NCI-H526 treated with DMSO at 0.1 percent for 48 hours (cell line): Measurements from ENCODE around the gene GALNT17.

Source experiments
- DNase-seq: peaks from one replicate; lab custom pipeline; 2025; lab: John Stamatoyannopoulos, UW

The GALNT17 gene

DNA sequence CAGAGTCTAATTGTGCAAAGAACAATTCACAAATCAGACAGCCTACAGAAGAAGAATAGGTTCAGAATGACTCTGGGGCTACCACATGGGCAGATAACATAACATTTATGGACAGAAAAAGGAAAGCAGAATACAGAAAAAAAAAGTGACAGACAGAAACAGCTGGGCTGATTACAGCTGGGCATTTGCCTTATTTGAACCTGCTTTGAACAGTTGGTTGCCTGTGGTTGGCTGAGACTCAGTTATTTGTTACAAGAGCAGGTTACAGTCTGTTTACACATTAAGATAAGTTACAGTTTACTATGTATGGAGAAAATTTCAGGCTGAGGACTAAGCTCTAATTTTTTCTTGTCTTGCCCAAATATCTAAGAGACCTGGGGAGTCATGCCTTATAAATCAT is 327.2 kb downstream of the GALNT17 start:
- DNase-seq = no peak

DNA sequence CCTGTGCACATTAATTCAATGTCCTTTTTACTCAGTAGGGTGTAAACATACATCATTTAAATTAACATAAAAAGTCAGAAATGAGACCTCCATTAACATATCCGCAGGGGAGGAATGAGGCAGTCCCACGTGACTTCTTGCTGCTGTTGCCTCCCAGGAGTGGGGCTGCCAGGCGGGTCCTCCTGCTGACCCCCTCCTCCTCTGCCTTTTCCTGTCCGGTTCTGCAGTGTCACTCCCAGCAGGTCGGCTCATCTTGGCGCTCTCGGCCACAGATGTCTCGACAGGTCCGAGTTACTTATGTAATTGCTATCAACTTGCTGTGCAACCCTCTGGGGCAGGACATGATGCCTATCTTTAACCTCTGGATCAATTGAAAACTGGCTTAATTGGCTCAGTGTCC is 329.6 kb downstream of the GALNT17 start:
- DNase-seq = no peak

DNA sequence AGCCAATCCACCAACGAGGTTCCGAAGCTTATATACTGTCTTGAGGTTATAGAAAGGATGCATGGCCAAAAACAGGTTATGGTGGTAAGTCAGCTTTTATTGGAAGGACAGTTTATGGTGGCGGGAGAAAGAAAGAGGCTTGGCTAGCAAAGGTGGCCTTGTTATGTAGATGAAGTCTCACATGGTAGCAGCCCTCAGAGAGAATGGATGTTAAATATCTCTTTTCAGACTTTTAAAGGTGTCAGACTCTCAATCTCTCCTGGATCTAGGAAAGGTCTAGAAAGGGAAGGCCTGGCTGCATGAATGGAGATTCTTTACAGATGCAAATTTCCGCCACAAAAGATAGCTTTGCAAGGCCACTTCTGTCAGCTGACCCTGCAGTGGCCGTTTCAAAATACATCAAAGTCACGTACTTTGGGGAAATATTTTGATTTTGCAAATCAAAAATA is 333.8 kb downstream of the GALNT17 start:
- no peak for DNase-seq

DNA sequence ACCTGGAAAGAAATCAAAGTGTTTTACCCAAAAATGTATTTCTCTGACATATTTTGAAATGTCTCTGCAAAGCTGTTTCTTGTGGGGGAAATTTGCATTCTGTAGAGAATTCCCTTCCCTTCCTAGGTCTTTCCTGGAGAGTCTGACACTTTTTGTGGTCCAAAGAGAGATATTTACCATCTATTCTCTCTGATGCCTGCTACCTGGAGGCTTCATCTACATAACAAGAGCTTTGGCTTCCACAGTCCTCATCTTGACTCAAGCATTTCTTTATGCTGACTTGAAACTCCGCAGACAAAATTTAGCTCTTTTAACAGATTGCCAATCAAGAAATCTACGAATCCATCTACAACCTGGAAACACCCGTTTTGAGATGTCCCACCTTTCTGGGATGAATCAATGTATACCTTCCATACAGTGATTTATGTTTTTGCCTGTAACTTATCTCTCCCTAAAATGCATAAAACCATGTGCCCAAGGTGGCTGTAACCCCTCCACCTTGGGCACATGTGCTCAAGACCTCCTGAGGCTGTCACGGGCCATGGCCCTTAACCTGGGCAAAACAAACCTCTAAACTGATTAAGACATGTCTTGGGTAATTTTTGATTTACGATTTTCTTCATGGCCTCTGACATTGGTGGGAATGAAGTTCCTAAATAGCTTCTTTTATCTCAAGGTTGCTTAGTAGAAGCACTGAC is 334.7 kb downstream of the GALNT17 start:
- no peak for DNase-seq

DNA sequence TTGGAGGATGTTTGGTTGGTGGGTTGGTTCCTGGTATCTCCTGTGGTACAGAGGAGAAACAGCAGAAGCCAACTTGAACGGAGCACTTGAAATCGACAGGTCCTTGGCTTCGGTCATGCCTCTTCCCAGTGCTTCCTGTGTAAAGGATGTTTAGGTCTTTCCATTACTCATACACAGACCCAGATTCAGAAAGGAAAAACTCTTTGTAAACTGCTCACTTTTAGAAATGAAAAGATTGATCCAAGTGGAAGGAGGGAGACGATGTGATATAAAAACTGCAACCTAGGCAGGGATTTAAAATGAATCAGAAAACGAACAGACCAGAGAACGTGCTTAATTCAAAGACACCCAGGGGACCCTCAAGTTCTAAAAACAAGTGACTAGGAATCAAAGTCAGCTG is 338.4 kb downstream of the GALNT17 start:
- DNase-seq = no peak

DNA sequence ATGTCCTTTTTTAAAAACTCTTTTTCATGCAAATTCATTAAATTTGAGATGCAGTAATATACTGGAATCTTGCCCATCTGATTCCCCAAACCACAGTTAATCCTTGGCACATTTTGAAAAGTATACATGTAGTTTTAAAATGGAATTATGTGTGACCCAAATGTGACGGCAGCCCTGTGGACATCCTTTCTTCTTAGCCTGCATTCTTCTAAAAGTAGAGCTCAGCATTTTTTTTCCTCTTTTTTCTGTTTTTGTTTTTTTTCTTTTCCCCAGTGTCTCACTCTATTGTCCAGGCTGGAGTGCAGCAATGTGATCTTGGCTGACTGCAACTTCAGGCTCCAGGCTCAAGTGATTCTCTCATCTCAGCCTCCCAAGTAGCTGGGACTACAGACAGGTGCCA is 338.9 kb downstream of the GALNT17 start:
- DNase-seq = no peak

DNA sequence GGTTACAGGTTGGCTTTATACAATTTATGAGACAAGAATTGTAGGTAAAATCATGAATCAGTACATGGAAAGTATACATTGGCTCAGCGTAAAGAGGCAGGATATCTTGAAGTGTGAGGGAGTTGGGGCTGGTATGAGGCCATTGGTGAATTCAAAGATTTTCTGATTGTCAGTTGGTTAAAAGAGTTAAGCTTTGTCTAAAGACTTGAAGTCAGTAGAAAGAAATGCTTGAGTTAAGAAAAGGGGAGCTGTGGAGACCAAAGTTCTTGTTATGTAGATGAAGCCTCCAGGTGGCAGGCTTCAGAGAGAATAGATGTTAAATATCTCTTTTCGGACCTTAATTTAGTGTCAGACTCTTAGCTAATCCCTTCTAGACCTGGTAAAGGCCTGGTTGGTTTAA is 341.0 kb downstream of the GALNT17 start:
- no peak for DNase-seq

DNA sequence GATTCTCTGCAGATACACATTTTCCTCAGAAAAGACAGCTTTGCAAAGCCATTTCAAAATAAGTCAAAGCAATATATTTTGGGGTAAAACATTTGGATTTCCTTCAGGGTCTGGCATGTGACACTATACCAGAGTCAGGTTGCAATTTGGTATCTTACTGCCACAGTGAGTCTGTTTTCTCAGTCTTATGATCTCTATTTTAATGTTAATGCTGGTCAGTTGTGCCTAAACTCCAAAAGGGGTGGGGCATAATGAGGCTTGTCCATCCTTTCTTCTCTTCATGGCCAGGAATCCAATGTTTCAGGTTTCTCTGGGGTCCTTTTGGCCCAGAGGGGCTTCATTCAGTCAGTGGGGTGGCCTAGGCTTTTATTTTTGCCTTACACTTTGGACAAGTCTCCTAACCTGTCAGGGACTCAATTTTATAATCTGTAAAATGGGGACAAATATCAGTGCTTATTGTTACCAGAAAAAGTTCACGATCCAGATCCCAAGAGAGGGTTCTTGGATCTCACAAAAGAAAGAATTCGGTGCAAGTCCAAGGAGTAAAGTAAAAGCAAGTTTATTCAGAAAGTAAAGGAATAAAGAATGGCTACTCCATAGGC is 341.5 kb downstream of the GALNT17 start:
- DNase-seq = no peak

DNA sequence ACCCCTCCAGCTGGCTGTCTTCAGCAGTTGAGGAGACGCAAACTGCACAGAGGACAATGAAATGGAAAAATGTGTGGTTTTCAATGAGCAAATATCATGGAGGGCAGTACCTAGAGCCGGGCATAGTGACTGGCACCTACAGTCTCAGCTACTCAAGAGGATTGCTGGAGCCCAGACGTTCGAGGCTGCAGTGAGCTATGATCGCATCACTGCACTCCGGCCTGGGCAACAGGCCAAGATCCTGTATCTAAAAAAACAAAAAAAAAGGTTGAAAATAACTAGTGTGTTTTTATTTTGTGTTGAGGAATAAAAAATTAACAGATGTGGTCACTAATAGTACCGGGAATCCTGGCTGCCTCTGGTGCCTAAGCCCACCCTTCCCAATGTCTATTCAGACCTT is 345.5 kb downstream of the GALNT17 start:
- DNase-seq = no peak

DNA sequence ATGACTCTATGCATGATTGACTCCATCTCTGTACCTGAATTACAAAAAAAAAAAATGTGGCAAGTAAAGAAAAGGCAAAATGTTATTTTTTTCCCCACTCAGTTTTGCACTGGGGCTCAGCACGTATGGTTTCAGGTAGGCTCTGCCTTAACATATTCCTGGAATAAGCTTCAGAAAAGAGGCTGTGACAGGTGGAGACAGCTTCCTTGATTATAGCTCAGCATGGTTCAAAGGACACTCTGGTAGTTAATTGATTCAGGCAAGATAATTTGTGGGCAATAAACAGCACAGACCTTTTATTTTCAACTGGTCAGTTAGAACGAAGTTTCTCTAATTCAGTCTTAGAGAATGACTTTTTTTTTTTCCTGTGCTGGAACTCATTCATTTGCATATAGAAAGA is 347.3 kb downstream of the GALNT17 start:
- DNase-seq = no peak

DNA sequence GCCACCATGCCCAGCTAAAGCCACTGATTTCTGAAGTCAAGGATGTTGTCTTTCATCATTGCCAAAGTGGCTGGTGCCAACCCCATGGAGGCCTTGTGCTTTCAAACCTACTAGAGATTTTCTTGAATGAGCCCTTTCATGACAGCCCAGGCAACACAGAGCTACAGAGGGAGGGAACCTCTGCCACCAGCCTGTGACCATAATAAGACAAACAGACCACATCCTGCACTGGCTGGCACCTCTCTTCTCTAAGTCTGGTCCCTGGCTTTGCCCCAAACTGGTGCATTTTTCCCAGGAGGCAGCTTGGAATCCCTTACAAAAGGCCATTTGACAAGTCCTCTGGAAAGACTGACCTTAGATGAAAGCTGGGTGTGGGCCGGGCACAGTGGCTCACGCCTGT is 348.8 kb downstream of the GALNT17 start:
- no peak for DNase-seq

DNA sequence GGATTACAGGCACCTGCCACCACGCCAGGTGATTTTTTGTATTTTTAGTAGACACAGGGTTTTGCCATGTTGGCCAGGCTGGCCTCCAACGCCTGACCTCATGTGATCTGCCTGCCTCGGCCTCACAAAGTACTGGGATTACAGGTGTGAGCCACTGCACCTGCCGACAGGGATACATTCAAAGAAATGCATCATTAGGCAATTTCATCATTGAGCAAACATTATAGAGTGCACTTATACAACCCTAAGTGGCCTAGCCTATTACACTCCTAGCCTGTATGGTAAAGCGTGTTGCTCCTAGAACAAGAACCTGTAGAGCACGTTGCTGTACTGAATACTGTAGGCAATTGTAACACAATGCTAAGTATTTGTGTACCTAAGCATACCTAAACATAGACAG is 350.3 kb downstream of the GALNT17 start:
- no peak for DNase-seq

DNA sequence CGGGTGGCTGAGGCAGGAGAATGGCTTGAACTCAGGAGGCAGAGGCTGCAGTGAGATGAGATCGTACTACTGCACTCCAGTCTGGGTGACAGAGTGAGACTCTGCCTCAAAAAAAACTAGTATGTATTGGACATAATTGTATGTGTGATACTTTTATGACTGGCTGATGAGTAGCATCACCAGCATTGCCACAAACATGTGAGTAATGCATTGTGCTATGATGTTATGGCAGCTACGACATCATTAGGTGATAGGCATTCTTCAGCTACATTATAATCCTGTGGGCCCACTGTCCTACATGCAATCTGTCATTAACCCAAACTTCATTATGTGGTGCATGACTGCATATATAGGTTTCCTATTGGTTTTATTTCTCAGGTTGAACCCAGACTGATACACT is 352.4 kb downstream of the GALNT17 start:
- DNase-seq = no peak

DNA sequence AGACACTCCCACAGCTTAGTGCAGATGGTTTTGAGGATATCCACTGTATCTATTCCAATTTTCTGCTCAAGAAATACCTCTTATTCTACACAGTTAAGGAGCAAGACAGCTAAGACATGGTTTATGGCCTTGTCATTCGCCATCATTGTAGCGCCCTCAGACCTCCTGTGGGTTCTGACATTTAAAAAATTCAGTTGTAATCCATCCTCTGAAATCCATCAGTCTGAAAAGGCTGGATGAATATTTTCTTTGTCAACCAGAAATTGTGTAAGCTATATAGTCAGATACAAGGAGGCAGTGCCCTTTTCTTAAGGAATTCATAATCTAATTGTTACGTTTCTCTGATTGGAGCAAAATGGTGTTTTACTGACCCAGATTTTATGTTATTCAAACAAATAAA is 353.6 kb downstream of the GALNT17 start:
- DNase-seq = no peak

DNA sequence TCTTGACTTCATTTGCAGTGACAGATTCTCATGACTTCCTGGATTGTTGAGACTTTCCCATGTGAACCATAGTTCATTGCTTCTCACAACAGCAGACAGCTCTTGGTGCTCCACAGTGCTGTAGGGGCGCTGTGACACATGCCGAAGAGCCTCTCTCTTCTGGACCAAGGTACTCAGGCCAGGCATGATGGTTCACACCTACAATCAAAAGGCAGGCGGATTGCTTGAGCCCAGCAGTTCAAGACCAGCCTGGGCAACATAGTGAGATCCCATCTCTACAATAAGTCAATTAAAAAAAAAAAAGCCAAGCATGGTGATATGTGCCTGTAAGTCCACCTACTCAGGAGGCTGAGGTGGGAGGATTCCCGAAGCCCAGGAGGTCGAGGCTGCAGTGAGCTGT is 354.5 kb downstream of the GALNT17 start:
- DNase-seq = no peak

DNA sequence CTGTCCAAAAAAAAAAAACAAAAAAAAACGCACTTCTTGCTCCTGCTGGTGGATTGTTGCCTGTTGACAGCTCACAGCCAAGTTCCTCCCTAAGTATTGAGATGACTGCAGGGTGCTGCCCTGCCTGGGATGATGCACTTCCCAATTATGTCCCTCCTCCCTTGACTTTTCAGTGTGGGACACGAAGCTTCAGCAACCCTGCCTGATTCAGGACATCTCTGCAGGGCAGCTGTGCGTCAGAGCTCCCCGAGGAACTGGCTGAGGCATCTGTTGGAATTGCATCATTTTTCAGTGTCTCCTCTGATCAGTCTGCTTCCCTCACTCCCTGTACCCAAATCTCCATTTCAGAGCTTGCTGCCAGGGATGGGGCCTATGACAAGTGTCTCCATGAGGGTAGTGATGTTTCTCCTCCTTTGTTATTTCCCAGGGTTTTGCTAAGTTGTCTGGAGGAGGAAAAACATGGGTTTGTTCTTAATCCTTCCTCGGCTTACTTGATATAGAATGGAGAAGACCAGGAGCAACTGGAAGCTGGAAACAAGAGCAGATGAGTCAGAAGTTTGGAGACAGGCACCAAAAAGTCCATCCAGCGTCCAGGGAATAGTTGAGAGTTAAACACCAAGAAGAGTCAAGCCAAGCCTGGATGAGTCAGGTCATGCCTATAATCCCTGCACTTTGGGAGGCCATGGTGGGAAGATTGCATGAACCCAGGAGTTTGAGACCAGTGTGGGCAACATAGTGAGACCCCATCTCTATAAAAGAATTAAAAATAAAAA is 355.1 kb downstream of the GALNT17 start:
- no peak for DNase-seq

DNA sequence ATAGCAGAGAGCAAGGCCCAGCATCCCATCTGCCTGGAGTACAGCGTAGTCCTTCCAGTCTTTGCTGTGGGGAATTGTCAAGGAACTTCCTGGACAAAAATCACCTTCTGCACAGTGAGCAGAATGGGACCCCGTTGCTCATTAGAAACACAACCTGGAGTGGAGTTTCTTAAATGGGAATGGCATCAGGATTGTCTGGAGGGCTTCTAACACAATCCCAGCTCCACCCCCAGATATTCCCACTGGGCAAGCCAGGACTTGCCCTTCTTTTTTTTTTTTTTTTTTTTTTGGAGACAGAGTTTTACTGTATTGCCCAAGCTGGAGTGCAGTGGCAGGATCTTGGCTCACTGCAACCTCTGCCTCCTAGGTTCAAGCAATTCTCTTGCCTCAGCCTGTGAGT is 356.4 kb downstream of the GALNT17 start:
- DNase-seq = no peak

DNA sequence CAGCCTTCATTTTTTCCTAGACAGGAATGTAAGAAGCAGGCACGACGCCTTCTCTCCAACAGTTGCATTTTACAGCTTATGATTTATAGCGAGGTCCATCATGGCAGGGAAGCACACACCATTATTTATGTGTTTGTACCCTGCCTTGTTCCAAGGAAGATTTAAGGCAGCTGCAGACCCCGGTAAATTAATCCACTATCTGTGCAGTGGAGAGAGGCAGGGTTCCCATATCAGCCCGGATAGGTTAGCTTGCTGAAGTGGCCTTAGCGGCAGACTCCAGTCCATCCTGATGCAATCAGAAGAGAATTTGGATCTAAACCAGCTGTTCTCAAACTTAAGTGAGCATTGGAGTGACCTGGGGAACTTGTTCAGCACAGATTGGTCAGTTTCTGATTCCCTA is 359.4 kb downstream of the GALNT17 start:
- DNase-seq = no peak

DNA sequence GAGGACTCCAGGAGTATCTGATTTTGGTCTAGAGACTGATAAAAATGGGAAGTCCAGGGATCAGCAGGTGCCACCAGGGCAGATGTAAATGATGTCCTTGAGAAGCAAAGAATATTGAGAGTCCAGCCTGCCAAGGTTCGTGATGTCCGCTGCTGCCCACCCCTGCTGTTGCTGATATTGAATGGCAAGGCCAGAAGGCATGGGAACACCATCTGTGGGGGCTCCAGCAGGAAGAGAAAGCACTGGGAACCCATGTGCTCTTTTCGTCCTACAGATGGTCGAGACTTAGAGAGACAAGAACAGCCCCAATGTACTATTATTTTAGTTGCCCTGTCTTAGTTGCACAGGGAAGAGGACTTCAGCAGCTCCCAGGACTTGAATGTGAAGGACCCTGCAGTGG is 363.9 kb downstream of the GALNT17 start:
- DNase-seq = no peak

DNA sequence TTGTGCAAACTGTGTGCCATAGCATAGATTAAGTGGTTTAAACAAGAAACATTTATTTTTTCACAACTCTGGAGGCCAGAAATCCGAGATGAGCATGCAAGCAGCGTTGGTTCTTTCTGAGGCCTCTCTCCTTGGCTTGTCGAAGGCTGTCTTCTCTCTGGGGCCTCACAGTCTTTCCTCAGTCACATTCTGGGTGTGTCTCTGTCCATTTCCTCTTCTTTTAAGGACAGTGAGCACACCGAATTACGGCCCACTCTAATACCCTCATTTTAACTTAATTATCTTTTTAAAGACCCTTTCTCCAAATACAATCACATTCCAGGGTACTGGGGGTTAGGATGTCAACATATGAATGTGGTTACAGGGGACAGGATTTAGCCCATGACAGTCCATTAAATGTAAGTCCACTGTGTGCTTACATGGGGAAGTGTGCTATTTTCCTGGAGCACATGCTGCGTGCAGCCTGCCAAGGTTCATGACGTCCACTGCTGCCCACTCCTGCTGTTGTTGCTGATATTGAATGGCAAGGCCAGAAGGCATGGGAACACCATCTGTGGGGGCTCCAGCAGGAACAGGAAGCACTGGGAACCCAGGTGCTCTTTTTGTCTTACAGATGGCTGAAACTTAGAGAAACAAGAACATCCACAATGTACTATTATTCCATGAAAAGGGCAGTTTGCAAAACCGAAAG is 365.5 kb downstream of the GALNT17 start:
- DNase-seq = no peak

DNA sequence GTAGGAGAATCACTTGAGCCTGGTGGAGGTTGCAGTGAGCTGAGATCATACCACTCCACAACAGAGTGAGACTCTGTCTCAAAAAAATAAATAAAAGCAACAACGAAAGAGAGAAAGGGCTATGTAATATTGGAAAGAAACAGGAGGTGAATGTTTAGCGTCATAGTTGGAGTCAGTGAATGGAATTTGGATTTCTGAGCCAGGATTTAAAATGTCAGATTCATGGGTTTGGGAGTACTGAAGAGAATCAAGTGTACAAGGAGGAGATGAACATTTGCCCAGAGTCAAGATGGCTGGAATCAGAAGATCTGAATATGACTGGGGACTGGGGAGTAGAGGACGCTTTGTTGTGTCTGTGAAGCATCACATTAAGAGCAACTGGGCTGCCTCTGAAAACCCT is 366.4 kb downstream of the GALNT17 start:
- no peak for DNase-seq

DNA sequence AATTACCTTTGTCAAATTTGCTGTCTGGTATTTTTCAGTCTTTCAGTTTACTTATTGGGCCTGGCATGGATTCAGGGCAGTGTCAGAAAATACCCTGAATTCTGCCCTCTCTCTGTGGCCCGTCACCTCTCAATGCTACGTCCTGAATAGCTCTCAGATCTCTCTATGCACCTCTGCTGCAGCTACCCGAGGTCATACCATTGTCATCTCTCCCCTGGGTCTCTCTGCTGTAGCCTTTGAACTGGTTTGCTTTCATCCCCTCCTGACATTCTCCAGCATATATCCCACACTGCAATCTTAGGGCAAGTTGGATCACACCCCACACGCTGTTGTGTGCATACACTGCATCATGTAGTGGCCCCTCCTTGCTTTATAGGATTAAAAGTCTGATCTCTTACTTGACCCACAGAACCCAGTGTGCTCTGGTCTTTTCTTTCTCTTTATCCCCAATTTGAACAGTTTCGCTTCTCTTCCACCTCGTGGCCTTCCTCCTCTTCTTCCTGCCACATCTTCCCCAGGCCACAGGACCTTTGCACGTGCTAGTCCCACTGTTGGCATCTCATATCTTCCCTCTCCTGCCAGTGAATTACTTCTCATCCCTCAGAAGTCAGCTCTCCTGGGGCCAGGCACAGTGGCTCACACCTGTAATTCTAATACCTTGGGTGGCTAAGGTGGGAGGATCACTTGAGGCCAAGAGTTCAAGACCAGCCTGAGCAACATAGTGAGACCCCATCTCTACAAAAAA is 372.9 kb downstream of the GALNT17 start:
- no peak for DNase-seq
